ENCODE data around the gene HMX2. TPM values are rescaled to one million over a fixed set of nuclear protein-coding genes. Genes with fewer than 3 reads are reported as not detected.

The HMX2 gene
- total RNA-seq (2021), result 0.35 and 0.46 TPM in 2 replicates
- long read RNA-seq, partial matches to known transcripts, result 0 of 1 reads
- long read RNA-seq, other reads (novel, unspliced or antisense), result 0 of 1 reads

- Mint-ChIP-seq H3K27me3 (ENCODE audit: low read depth) (peaks cover 99% of the 10 kb centered on the region), H3K36me3 (ENCODE audit: insufficient read depth in 1 of 3, low read depth in 3 of 3) (peaks cover 0 to 10% (median 0%) of the 10 kb centered on the region in 3 experiments; a peak in 3 of 7 replicates), H3K4me3 (peak within 1 kb of the TSS; percentile 42 to 80; a peak in 4 of 5 replicates), H3K4me1 (peaks cover 44 to 65% of the 10 kb centered on the region in 2 experiments), H3K27ac (no peak within 1 kb of the TSS), H3K9me3 (peaks cover 0 to 2% of the 10 kb centered on the region in 2 experiments; a peak in 2 of 5 replicates)
- no peak within 1 kb of the TSS for H2BK20ac ChIP-seq (ENCODE audit: low read depth, low read length, poor library complexity, severe bottlenecking)
- no peak within 1 kb of the TSS for H2AK5ac ChIP-seq (ENCODE audit: insufficient read length, low read length)
- no peak within 1 kb of the TSS for H3K14ac ChIP-seq (ENCODE audit: insufficient read depth, low read length)
- H3K9me3 ChIP-seq (ENCODE audit: control insufficient read depth, low read depth, low read length), result no peaks in the 10 kb centered on the region
- DNase-seq, result peak; percentile 83
- H3K23me2 ChIP-seq (ENCODE audit: insufficient read length, low read depth, low read length, poor library complexity, severe bottlenecking), result peaks cover 23% of the 10 kb centered on the region
- no peak within 1 kb of the TSS for H4K91ac ChIP-seq (ENCODE audit: insufficient read length, low read depth, low read length)
- H4K20me1 ChIP-seq (ENCODE audit: control insufficient read depth, insufficient read depth, insufficient read length), result no peaks in the 10 kb centered on the region
- no peak within 1 kb of the TSS for H3T11ph ChIP-seq (ENCODE audit: low read length)
- no CpG with 5 or more reads among the region's 64 CpGs for WGBS (ENCODE audit: extremely low coverage, insufficient read length, low lambda C conversion rate)
- no peak within 1 kb of the TSS for H2BK15ac ChIP-seq (ENCODE audit: low read depth, low read length)
- no peak within 1 kb of the TSS for H4K5ac ChIP-seq (ENCODE audit: insufficient read length, low read depth, low read length)
- no peaks in the 10 kb centered on the region for H3K79me1 ChIP-seq (ENCODE audit: insufficient read depth, low read depth, low read length, poor library complexity, severe bottlenecking)
- 0 out of 3 replicates have a peak, but pooled peaks have one; percentile 25 for TF ChIP-seq CTCF (conservative IDR thresholded peaks at IDR 0.05)
- H3K4me2 ChIP-seq (ENCODE audit: insufficient read depth, insufficient read length, low read length), result peak within 1 kb of the TSS; percentile 46
- H3K27ac ChIP-seq (ENCODE audit: insufficient read length, low read depth, low read length), result no peak within 1 kb of the TSS
- H3K18ac ChIP-seq (ENCODE audit: insufficient read length, low read depth, low read length), result no peak within 1 kb of the TSS
- H3K79me2 ChIP-seq (ENCODE audit: insufficient read depth, low read length), result no peaks in the 10 kb centered on the region
- no peak within 1 kb of the TSS for H2BK5ac ChIP-seq (ENCODE audit: insufficient read length, low read length)
- H2AFZ ChIP-seq (ENCODE audit: low read length), result no peak within 1 kb of the TSS
- H4K8ac ChIP-seq (replicated peaks; ENCODE audit: insufficient read length, low read depth, low read length), result no peak within 1 kb of the TSS
- H2BK120ac ChIP-seq (ENCODE audit: low read depth, low read length, poor library complexity, severe bottlenecking), result no peak within 1 kb of the TSS
- H3K23ac ChIP-seq (ENCODE audit: insufficient read length, low read depth, low read length), result no peak within 1 kb of the TSS
- peaks cover 4% of the 10 kb centered on the region for H3K4me1 ChIP-seq (ENCODE audit: insufficient read depth, low read length)
- no peak within 1 kb of the TSS for H3K4ac ChIP-seq (ENCODE audit: low read depth, low read length)
- H2BK12ac ChIP-seq (ENCODE audit: insufficient read length, low read depth, low read length), result no peak within 1 kb of the TSS
- H3K27me3 ChIP-seq (ENCODE audit: insufficient read depth, low read length), result peaks cover 69% of the 10 kb centered on the region
- H3K9ac ChIP-seq (ENCODE audit: extremely low read depth, insufficient read length, low read length), result no peak within 1 kb of the TSS
- H3K56ac ChIP-seq (ENCODE audit: insufficient read length, low read depth, low read length), result no peak within 1 kb of the TSS
Observed at GRCh38 chr10:123147635-123148413, at the start of gene HMX2. HMX2 (plus strand) TSS chr10:123148136; CDS start chr10:123148379, 243 bp downstream.
